Fibroblast of lung (primary cell): ENCODE data around the gene MLLT10. TPM values are rescaled to one million over a fixed set of nuclear protein-coding genes. Genes with fewer than 3 reads are reported as not detected.

Experiments
- DNase-seq, 2 donors: peaks; one replicate each; pipeline versions ENCODE4 v3.0.0 to v3.0.0-alpha.2; 2010; ENCODE audit warnings: low read depth in 2 of 2
- H2AFZ ChIP-seq: 2 replicates; pipeline ENCODE4 v1.5.1; 2012; ENCODE audit warnings: low read length, control low read depth, inconsistent platforms
- H3K27ac ChIP-seq: 2 replicates; pipeline ENCODE4 v1.5.1; 2011; ENCODE audit warnings: low read length, control low read depth; ENCODE audit not compliant: insufficient read depth
- H3K27me3 ChIP-seq: 2 replicates; pipeline ENCODE4 v1.5.1; 2011; ENCODE audit warnings: mild to moderate bottlenecking, low read length; ENCODE audit not compliant: control insufficient read depth, insufficient read depth
- H3K36me3 ChIP-seq: 2 replicates; pipeline ENCODE4 v1.5.1; 2011; ENCODE audit warnings: low read length; ENCODE audit not compliant: control insufficient read depth, insufficient read depth
- H3K4me1 ChIP-seq: 2 replicates; pipeline ENCODE4 v1.5.1; 2011; ENCODE audit warnings: low read length; ENCODE audit not compliant: control insufficient read depth, insufficient read depth; ENCODE audit errors: extremely low read depth
- H3K4me2 ChIP-seq: 2 replicates; pipeline ENCODE4 v1.5.1; 2011; ENCODE audit warnings: low read length, control low read depth; ENCODE audit not compliant: insufficient read depth; ENCODE audit errors: extremely low read depth
- H3K4me3 ChIP-seq, 4 experiments: fragments of 200-600 bp in 1 of 4; sonication (generic) in 1 of 4; replicated peaks in 1 of 4; 2 replicates each; pipeline ENCODE4 v1.5.1; 2011 to 2016; ENCODE audit warnings: low read length in 4 of 4, low read depth in 3 of 4, mild to moderate bottlenecking in 3 of 4, control low read depth in 2 of 4, inconsistent platforms in 1 of 4, mixed read lengths in 1 of 4; ENCODE audit not compliant: insufficient read depth in 1 of 4; ENCODE audit errors: control extremely low read depth in 1 of 4
- H3K79me2 ChIP-seq: 2 replicates; pipeline ENCODE4 v1.5.1; 2012; ENCODE audit warnings: mild to moderate bottlenecking, low read length, inconsistent platforms; ENCODE audit not compliant: control insufficient read depth, insufficient read depth
- H3K9ac ChIP-seq: 2 replicates; pipeline ENCODE4 v1.5.1; 2011; ENCODE audit warnings: mild to moderate bottlenecking, low read length, control low read depth; ENCODE audit not compliant: insufficient read depth
- H3K9me3 ChIP-seq: 2 replicates; pipeline ENCODE4 v1.5.1; 2012; ENCODE audit warnings: low read depth, low read length; ENCODE audit not compliant: control insufficient read depth, insufficient read depth
- H4K20me1 ChIP-seq: 2 replicates; pipeline ENCODE4 v1.5.1; 2011; ENCODE audit warnings: low read length; ENCODE audit not compliant: control insufficient read depth, insufficient read depth; ENCODE audit errors: extremely low read depth
- CTCF ChIP-seq, 2 donors: IDR thresholded peaks in 1 of 2; conservative IDR thresholded peaks in 1 of 2; 1 replicate in 1 of 2; 2 replicates in 1 of 2; pipeline ENCODE4 v1.5.1; 2011 to 2012; ENCODE audit warnings: low read length in 2 of 2, control low read depth in 1 of 2, inconsistent platforms in 1 of 2, low read depth in 1 of 2, mild to moderate bottlenecking in 1 of 2
- EZH2 ChIP-seq: IDR thresholded peaks from 2 replicates; pipeline ENCODE4 v1.5.1; 2012; ENCODE audit warnings: low read length, control low read depth, mild to moderate bottlenecking; ENCODE audit errors: missing control alignments
- polyA plus RNA-seq, 2 donors: library from polyadenylated mRNA; depleted of rRNA in 1 of 2; stranded (reverse) in 1 of 2; unstranded in 1 of 2; fragments of >200 nt; gene quantifications; 2 replicates each; pipeline ENCODE4 v1.2.1, GENCODE V29; 2011 to 2012; ENCODE audit warnings: missing spikeins in 1 of 2
- total RNA-seq: library from RNA; depleted of rRNA; stranded (reverse); fragments of >200 nt; gene quantifications from 2 replicates; pipeline ENCODE4 v1.2.1, GENCODE V29; 2014

The MLLT10 gene
- total and polyA plus RNA-seq, 2 donors (not counting 1 experiment from before 2014, with no cell fraction given), result 25.6 to 56.3 TPM

- H3K27me3 ChIP-seq, result no peaks in the 10 kb centered on the region
- no peak overlapping the region for H3K4me3 ChIP-seq
- no peak overlapping the region for H3K4me2 ChIP-seq
- TF ChIP-seq EZH2, result no peak
- TF ChIP-seq CTCF (conservative IDR thresholded peaks at IDR 0.05 in 1 of 2, IDR thresholded peaks at IDR 0.05 in 1 of 2; ENCODE audit: low read depth in 1 of 2, low read length in 2 of 2), result no peak
- DNase-seq, result no peak
- H3K27ac ChIP-seq, result no peak overlapping the region
- no peaks in the 10 kb centered on the region for H3K36me3 ChIP-seq
- no peak overlapping the region for H3K9ac ChIP-seq
- H4K20me1 ChIP-seq, result no peaks in the 10 kb centered on the region
- no peaks in the 10 kb centered on the region for H3K4me1 ChIP-seq
- H3K9me3 ChIP-seq, result no peaks in the 10 kb centered on the region
- peaks cover 19% of the 10 kb centered on the region for H3K79me2 ChIP-seq
- no peak overlapping the region for H2AFZ ChIP-seq
Observed at GRCh38 chr10:21661935-21662334, 127.9 kb downstream of the MLLT10 start.

GRCh38 chr10:21662635-21663034 lies 128.6 kb downstream of the MLLT10 start:
- Histone ChIP-seq H3K4me2 (no peak overlapping the region), H3K27ac (no peak overlapping the region), H3K27me3 (no peaks in the 10 kb centered on the region), H3K79me2 (peaks cover 19% of the 10 kb centered on the region), H3K9ac (no peak overlapping the region), H3K36me3 (no peaks in the 10 kb centered on the region), H3K9me3 (no peaks in the 10 kb centered on the region), H2AFZ (no peak overlapping the region), H3K4me3 (no peak overlapping the region), H4K20me1 (no peaks in the 10 kb centered on the region), H3K4me1 (no peaks in the 10 kb centered on the region)
- DNase-seq, result no peak
- no peak for TF ChIP-seq EZH2
- no peak for TF ChIP-seq CTCF (conservative IDR thresholded peaks at IDR 0.05 in 1 of 2, IDR thresholded peaks at IDR 0.05 in 1 of 2; ENCODE audit: low read depth in 1 of 2, low read length in 2 of 2)

GRCh38 chr10:21668831-21669230 lies 134.8 kb downstream of the MLLT10 start:
- Histone ChIP-seq H2AFZ (no peak overlapping the region), H3K4me1 (no peaks in the 10 kb centered on the region), H3K36me3 (peaks cover 2% of the 10 kb centered on the region), H3K4me3 (no peak overlapping the region), H3K4me2 (no peak overlapping the region), H3K9ac (no peak overlapping the region), H3K27ac (no peak overlapping the region), H3K27me3 (no peaks in the 10 kb centered on the region), H3K79me2 (peaks cover 16% of the 10 kb centered on the region), H4K20me1 (no peaks in the 10 kb centered on the region), H3K9me3 (no peaks in the 10 kb centered on the region)
- DNase-seq, result no peak
- TF ChIP-seq EZH2 (no peak), CTCF (conservative IDR thresholded peaks at IDR 0.05 in 1 of 2, IDR thresholded peaks at IDR 0.05 in 1 of 2; ENCODE audit: low read depth in 1 of 2, low read length in 2 of 2) (no peak)
